ENCODE data around the gene PTPRD.

Gene PTPRD

GRCh38 chr9:9499546-9499945 lies 1113.3 kb downstream of the PTPRD start:
- no peaks in the 10 kb centered on the region for H3K36me3 ChIP-seq (ENCODE audit: control insufficient read depth in 2 of 2, insufficient read depth in 1 of 2, low read length in 2 of 2)
- H3K4me3 ChIP-seq (ENCODE audit: low read depth, low read length), result no peak overlapping the region
- CTCF ChIA-PET, result no interaction called here
- H3K9me3 ChIP-seq (ENCODE audit: control insufficient read depth, insufficient read depth, low read depth, low read length), result no peaks in the 10 kb centered on the region
- no peak overlapping the region for H3K27ac ChIP-seq (ENCODE audit: extremely low read depth, low read depth, low read length)
- H3K4me1 ChIP-seq (ENCODE audit: control insufficient read depth, insufficient read depth, low read length), result no peaks in the 10 kb centered on the region
- POLR2A ChIA-PET, result no interaction called here
- TF ChIP-seq KLF8 (tag by site-specific recombination; IDR thresholded peaks at IDR 0.05) (no peak), ZNF785 (tag by site-specific recombination; IDR thresholded peaks at IDR 0.05) (no peak), ZNF488 (tag by site-specific recombination; IDR thresholded peaks at IDR 0.05) (no peak), MEIS1 (CRISPR knock-in tag; IDR thresholded peaks at IDR 0.05; ENCODE audit: borderline replicate concordance) (no peak), ZNF704 (tag by site-specific recombination; IDR thresholded peaks at IDR 0.05) (no peak), ZNF138 (tag by site-specific recombination; IDR thresholded peaks at IDR 0.05; ENCODE audit: borderline replicate concordance) (no peak), ZNF433 (tag by site-specific recombination; IDR thresholded peaks at IDR 0.05; ENCODE audit: low read depth) (no peak), ZNF558 (tag by site-specific recombination; IDR thresholded peaks at IDR 0.05) (no peak), ZNF391 (tag by site-specific recombination; IDR thresholded peaks at IDR 0.05; ENCODE audit: borderline replicate concordance, low read depth) (no peak), TCF7L2 (IDR thresholded peaks at IDR 0.05; ENCODE audit: borderline replicate concordance, low read depth, low read length) (no peak), ZNF518A (tag by site-specific recombination; conservative IDR thresholded peaks at IDR 0.05; ENCODE audit: low read depth) (no peak)
- TF ChIP-seq, protein P1, sequence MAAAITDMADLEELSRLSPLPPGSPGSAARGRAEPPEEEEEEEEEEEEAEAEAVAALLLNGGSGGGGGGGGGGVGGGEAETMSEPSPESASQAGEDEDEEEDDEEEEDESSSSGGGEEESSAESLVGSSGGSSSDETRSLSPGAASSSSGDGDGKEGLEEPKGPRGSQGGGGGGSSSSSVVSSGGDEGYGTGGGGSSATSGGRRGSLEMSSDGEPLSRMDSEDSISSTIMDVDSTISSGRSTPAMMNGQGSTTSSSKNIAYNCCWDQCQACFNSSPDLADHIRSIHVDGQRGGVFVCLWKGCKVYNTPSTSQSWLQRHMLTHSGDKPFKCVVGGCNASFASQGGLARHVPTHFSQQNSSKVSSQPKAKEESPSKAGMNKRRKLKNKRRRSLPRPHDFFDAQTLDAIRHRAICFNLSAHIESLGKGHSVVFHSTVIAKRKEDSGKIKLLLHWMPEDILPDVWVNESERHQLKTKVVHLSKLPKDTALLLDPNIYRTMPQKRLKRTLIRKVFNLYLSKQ (tag by site-specific recombination; IDR thresholded peaks at IDR 0.05; ENCODE audit: borderline replicate concordance), result no peak

DNA sequence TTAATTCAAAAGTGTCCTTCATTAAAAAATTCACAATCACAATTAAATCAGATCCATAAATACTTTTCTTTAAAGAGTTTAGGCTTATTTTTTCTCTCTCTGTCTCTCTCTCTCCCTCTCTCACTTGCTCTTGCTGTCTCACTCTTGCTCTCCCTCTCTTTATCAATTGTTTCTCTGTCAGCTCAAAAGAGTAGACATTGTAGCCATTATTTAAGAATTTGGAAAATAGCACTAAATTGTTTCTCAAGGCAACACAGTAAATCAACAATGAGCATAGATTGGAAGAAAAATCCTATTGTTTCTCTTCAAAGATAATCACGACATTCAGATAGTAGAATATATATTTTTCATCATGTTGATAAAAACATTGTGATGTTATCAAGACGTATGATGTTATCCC lies 1114.0 kb downstream of the PTPRD start:
- ChIA-PET POLR2A (no interaction called here), CTCF (no interaction called here)
- H3K9me3 ChIP-seq (ENCODE audit: control insufficient read depth, insufficient read depth, low read depth, low read length), result no peaks in the 10 kb centered on the region
- H3K27ac ChIP-seq (ENCODE audit: extremely low read depth, low read depth, low read length), result no peak overlapping the region
- no peaks in the 10 kb centered on the region for H3K36me3 ChIP-seq (ENCODE audit: control insufficient read depth in 2 of 2, insufficient read depth in 1 of 2, low read length in 2 of 2)
- no peak overlapping the region for H3K4me3 ChIP-seq (ENCODE audit: low read depth, low read length)
- no peaks in the 10 kb centered on the region for H3K4me1 ChIP-seq (ENCODE audit: control insufficient read depth, insufficient read depth, low read length)
- no peak for TF ChIP-seq ZNF26 (tag by site-specific recombination; IDR thresholded peaks at IDR 0.05)
- no peak for TF ChIP-seq ZNF518A (tag by site-specific recombination; conservative IDR thresholded peaks at IDR 0.05; ENCODE audit: low read depth)
- no peak for TF ChIP-seq ZNF529 (tag by site-specific recombination; IDR thresholded peaks at IDR 0.05; ENCODE audit: insufficient replicate concordance)
- no peak for TF ChIP-seq ZNF785 (tag by site-specific recombination; IDR thresholded peaks at IDR 0.05)
- TF ChIP-seq, protein P2, sequence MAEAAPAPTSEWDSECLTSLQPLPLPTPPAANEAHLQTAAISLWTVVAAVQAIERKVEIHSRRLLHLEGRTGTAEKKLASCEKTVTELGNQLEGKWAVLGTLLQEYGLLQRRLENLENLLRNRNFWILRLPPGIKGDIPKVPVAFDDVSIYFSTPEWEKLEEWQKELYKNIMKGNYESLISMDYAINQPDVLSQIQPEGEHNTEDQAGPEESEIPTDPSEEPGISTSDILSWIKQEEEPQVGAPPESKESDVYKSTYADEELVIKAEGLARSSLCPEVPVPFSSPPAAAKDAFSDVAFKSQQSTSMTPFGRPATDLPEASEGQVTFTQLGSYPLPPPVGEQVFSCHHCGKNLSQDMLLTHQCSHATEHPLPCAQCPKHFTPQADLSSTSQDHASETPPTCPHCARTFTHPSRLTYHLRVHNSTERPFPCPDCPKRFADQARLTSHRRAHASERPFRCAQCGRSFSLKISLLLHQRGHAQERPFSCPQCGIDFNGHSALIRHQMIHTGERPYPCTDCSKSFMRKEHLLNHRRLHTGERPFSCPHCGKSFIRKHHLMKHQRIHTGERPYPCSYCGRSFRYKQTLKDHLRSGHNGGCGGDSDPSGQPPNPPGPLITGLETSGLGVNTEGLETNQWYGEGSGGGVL (tag by site-specific recombination; IDR thresholded peaks at IDR 0.05), result no peak
- no peak for TF ChIP-seq HOXC10 (CRISPR knock-in tag; IDR thresholded peaks at IDR 0.05)
